Peyer's patch (tissue), 4 donors: ENCODE results near the gene HSPB6.

Source experiments
- POLR2A ChIP-seq, 2 donors: fragments of 450-650 bp; IDR thresholded peaks; one replicate each; pipeline ENCODE4 v1.5.1; 2017; ENCODE audit warnings: antibody characterized with exemption in 2 of 2, mild to moderate bottlenecking in 2 of 2, moderate library complexity in 2 of 2
- TF ChIP-seq, protein P1 (sequence below), 6 experiments: fragments of 450-650 bp in 4 of 6; fragments of 200-600 bp in 2 of 6; sonication (generic) in 1 of 6; IDR thresholded peaks; one replicate each; pipeline ENCODE4 v1.5.1; 2017 to 2019; ENCODE audit warnings: antibody characterized with exemption in 6 of 6, mild to moderate bottlenecking in 3 of 6, moderate library complexity in 1 of 6

DNA sequence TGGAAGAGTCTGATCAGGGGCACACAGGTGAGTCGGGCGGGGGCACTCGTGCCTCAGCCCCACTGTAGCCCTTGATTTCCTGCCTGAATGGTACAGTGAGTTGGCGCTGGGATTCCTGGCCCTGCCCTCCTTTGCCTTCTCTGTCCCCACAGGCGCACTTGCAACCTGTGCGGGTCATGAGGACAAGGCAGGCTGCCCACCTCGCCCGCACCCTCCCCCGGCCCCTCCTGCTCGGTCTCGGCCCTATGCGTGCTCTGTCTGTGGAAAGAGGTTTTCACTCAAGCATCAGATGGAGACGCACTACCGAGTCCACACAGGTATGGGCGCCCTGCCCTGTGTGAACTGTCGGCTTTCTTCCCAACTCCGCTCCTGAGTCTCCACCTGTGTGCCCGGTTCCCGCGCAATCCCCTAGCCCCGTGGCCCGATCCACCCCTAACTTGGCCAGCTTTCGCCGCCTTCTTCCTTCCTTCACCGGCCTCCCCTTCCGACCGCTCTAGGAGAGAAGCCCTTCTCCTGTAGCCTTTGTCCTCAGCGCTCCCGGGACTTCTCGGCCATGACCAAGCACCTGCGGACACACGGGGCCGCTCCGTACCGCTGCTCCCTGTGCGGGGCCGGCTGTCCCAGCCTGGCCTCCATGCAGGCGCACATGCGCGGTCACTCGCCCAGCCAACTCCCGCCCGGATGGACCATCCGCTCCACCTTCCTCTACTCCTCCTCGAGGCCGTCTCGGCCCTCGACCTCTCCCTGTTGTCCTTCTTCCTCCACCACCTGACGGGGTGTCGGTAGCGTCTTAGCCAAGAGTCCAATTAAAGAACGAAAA, 40.6 kb downstream of the HSPB6 start:
- no peak for TF ChIP-seq POLR2A (IDR thresholded peaks at IDR 0.05)
- TF ChIP-seq, protein P1, sequence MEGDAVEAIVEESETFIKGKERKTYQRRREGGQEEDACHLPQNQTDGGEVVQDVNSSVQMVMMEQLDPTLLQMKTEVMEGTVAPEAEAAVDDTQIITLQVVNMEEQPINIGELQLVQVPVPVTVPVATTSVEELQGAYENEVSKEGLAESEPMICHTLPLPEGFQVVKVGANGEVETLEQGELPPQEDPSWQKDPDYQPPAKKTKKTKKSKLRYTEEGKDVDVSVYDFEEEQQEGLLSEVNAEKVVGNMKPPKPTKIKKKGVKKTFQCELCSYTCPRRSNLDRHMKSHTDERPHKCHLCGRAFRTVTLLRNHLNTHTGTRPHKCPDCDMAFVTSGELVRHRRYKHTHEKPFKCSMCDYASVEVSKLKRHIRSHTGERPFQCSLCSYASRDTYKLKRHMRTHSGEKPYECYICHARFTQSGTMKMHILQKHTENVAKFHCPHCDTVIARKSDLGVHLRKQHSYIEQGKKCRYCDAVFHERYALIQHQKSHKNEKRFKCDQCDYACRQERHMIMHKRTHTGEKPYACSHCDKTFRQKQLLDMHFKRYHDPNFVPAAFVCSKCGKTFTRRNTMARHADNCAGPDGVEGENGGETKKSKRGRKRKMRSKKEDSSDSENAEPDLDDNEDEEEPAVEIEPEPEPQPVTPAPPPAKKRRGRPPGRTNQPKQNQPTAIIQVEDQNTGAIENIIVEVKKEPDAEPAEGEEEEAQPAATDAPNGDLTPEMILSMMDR (IDR thresholded peaks at IDR 0.05), result no peak
